GM21526 (cell line): ENCODE measurements around the gene SIVA1.
"Not testable (repeated sequence)": the region's sequence is repeated elsewhere in the genome, so short reads cannot be mapped to it uniquely, and the experiment has no call there.

Source experiments
- ATAC-seq: cut with Tn5 transposase; IDR thresholded peaks from one replicate; pipeline ENCODE4 v1.9.1; 2021; ENCODE audit warnings: moderate library complexity; ENCODE audit not compliant: unreplicated experiment, low FRiP score

Gene SIVA1

GRCh38 chr14:104749111-104749649, 3.8 kb upstream of the SIVA1 start:
- ATAC-seq, result no peak

- no peak for ATAC-seq
Observed at GRCh38 chr14:104750056-104750752, 2.7 kb upstream of the SIVA1 start.

- not testable (repeated sequence) for ATAC-seq
Observed at GRCh38 chr14:104750753-104751057, 2.2 kb upstream of the SIVA1 start.

GRCh38 chr14:104751539-104752422, 1.2 kb upstream of the SIVA1 start:
- no peak for ATAC-seq

- peak; percentile 0 for ATAC-seq
Observed at GRCh38 chr14:104752423-104752734, 568 bp upstream of the SIVA1 start.

GRCh38 chr14:104753528-104754212, 723 bp downstream of the SIVA1 start:
- no peak for ATAC-seq

- no peak for ATAC-seq
Observed at GRCh38 chr14:104754213-104754851, 1.4 kb downstream of the SIVA1 start.

- no peak for ATAC-seq
Observed at GRCh38 chr14:104755621-104756020, 2.7 kb downstream of the SIVA1 start.

- no peak for ATAC-seq
Observed at GRCh38 chr14:104756477-104757237, 3.7 kb downstream of the SIVA1 start.

- no peak for ATAC-seq
Observed at GRCh38 chr14:104757238-104757585, 4.3 kb downstream of the SIVA1 start.

GRCh38 chr14:104757681-104758392, 4.9 kb downstream of the SIVA1 start:
- ATAC-seq, result no peak

- no peak for ATAC-seq
Observed at GRCh38 chr14:104758981-104759969, 6.3 kb downstream of the SIVA1 start.

GRCh38 chr14:104765517-104765916, 12.6 kb downstream of the SIVA1 start:
- ATAC-seq, result no peak

- ATAC-seq, result no peak
Observed at GRCh38 chr14:104766256-104766862, 13.4 kb downstream of the SIVA1 start.

GRCh38 chr14:104766863-104767633, 14.1 kb downstream of the SIVA1 start:
- no peak for ATAC-seq

- ATAC-seq, result no peak
Observed at GRCh38 chr14:104767634-104767918, 14.6 kb downstream of the SIVA1 start.
